NCI-H2196 treated with DMSO at 0.1 percent for 48 hours (cell line): ENCODE results near the gene CENPS.
"Not testable (repeated sequence)": the region's sequence is repeated elsewhere in the genome, so short reads cannot be mapped to it uniquely, and the experiment has no call there.

Source experiments
- DNase-seq: peaks from one replicate; lab custom pipeline; 2025; ENCODE audit not compliant: unreplicated experiment; lab: John Stamatoyannopoulos, UW

Gene CENPS

DNA sequence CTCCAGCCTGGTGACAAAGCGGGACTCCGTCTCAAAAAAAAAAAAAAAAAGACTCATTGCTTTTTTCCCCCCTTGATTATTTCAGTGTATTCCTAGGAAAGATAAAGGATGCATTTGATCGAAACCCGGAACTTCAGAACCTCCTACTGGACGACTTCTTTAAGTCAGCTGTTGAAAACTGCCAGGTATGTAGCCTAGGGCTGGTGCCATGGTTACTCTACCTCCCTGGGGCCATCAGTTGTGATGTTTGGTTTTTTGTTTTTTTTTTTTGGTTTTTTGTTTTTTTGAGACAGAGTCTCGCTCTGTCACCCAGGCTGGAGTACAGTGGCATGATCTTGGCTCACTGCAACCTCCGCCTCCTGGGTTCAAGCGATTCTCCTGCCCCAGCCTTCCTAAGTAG is 11.5 kb upstream of the CENPS start:
- not testable (repeated sequence) for DNase-seq

DNA sequence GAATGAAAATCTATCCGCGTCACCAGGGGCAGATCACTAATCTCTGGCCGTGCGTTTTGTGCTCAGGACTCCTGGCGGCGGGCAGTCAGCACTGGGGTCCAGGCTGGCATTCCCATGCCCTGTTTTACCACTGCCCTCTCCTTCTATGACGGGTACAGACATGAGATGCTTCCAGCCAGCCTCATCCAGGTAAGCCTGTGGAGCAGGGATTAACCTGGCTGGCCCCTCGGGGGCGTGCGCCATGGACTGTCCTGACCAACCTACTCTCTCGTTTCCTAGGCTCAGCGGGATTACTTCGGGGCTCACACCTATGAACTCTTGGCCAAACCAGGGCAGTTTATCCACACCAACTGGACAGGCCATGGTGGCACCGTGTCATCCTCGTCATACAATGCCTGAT is 10.9 kb upstream of the CENPS start:
- no peak for DNase-seq

DNA sequence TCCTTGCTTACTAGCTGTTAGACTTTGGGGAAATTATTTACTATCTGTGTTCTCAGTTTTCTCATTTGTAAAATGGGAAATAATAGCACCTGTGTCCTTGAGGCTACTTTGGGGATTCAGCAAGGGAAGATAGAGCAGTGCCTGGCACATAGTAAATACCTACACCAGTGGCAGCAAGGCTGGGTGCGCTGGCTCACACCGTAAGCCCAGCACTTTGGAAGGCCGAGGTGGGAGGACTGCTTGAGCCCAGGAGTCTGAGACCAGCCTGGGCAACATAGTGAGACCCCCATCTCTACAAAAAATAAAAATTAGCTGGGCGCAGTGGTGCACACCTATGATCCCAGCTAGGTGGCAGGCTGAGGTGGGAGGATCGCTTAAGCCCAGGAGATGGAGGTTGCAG is 8.6 kb upstream of the CENPS start:
- DNase-seq = no peak

DNA sequence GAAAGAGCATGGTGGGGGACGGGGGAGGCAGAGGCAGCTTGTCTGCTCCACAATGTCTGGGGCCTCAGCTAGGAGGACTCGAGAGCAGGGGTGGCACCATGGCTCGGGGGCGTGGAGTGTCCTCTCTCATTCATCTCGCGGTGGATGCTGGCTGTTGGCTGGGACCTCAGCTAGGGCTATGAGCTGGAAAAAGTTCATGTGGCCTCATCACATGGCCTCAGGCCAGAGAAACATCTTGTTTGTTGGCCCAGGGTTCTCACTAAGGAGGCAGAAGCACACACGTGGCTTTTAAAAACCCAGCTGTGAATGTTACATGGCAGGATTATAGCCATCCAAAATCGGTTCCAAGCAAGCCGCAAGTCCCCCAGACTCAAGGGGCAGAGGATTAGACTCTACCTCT is 6.2 kb upstream of the CENPS start:
- DNase-seq = no peak

DNA sequence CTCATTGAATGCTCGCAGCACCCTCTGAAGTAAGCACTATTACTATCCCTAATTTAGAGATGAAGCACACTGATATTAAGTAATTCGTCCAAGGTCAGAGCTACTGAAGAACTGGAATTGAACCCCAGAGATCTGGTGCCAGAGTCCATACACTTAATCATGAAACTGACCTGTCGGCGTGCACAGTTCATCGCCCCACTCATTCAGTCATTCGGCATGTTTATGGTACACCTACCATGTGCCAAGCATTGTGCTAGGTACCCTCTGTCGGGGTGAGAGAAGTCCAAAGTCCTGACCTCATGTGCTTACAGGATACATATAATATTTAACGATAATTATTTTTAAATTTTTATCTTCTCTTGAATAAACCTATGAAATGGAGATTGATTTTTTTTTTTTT is 5.6 kb upstream of the CENPS start:
- no peak for DNase-seq

DNA sequence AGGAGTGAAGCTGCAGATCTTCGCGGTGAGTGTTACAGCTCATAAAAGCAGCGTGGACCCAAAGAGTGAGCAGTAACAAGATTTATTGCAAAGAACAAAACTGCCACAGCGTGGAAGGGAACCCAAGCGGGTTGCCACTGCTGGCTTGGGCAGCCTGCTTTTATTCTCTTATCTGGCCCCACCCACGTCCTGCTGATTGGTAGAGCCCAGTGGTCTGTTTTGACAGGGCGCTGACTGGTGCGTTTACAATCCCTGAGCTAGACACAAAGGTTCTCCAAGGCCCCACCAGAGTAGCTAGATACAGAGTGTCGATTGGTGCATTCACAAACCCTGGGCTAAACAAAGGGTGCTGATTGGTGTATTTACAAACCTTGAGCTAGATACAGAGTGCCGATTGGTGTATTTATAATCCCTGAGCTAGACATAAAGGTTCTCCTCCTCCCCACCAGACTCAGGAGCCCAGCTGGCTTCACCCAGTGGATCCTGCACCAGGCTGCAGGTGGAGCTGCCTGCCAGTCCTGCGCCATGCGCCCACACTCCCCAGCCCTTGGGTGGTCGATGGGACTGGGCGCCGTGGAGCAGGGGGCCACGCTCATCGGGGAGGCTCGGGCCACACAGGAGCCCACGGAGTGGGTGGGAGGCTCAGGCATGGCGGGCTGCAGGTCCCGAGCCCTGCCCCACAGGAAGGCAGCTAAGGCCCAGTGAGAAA is 4.3 kb upstream of the CENPS start:
- DNase-seq = not testable (repeated sequence)

DNA sequence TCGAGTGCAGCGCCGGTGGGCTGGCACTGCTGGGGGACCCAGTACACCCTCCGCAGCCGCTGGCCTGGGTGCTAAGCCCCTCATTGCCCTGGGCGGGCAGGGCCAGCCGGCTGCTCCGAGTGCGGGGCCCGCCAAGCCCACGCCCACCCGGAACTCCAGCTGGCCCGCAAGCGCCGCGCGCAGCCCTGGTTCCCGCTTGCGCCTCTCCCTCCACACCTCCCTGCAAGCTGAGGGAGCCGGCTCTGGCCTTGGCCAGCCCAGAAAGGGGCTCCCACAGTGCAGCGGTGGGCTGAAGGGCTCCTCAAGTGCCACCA is 3.7 kb upstream of the CENPS start:
- DNase-seq = not testable (repeated sequence)

DNA sequence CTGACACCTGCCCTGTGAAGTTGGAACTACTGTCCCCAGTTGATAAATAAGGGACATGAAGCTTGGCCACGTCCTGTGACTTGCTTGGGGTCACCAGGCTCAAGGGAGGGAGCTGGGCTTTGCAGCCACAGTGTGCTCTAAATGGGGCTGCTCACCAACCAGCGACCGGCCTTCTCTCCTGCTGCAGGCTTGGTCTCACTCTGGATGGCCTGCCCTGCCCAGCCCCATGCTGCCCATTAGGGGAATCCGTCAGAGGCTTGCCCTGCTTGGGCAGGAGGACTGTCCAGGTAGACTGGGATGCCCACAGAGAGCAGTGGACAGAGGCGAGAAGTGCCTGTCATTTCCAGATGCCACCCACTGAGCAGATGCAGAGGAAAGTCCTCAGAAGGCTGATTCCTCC is 1.2 kb upstream of the CENPS start:
- DNase-seq = no peak

DNA sequence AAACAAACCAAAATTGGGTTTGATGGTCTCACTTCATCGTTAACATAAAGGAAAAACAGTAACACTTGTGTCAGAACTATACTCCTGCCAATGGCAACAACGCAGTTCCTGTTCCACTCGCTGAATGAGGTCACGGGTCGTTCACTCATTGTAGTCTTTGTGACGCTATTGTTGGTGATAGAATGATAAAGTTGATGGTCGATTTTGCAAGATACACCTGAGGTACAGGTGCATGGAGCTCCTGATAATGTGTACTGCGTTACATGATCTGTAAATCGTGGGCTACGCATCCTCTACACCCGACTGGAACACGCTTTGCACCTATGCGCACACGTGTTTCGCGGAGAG is 391 bp upstream of the CENPS start:
- no peak for DNase-seq

DNA sequence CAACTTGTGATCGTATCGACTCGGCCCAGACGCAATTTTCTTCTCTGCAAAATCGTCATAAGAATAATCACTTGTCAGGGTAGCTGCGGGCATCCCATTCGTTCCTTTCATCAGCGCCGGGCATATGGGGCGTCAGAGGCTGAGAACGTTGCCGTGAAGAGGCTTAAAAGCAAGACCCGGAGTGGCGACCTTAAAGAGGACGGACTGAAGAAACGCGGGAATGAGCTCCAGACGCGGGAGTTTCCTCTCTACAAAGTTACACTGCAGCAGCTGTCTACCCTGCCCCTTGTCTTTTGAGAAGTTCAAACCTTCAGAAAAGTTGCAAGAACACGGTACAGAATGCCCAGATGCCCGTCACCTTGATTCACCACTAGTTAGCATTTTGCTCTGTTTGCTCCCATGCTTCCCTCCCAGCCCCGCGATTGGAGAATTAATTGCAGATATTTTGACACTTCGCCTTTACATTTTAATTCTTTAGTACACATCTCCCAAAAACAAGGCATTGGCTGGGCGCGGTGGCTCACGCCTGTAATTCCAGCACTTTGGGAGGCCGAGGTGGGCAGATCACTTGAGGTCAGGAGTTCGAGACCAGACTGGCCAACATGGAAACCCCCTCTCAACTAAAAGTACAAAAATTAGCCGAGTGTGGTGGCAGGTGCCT is 967 bp downstream of the CENPS start:
- no peak for DNase-seq

DNA sequence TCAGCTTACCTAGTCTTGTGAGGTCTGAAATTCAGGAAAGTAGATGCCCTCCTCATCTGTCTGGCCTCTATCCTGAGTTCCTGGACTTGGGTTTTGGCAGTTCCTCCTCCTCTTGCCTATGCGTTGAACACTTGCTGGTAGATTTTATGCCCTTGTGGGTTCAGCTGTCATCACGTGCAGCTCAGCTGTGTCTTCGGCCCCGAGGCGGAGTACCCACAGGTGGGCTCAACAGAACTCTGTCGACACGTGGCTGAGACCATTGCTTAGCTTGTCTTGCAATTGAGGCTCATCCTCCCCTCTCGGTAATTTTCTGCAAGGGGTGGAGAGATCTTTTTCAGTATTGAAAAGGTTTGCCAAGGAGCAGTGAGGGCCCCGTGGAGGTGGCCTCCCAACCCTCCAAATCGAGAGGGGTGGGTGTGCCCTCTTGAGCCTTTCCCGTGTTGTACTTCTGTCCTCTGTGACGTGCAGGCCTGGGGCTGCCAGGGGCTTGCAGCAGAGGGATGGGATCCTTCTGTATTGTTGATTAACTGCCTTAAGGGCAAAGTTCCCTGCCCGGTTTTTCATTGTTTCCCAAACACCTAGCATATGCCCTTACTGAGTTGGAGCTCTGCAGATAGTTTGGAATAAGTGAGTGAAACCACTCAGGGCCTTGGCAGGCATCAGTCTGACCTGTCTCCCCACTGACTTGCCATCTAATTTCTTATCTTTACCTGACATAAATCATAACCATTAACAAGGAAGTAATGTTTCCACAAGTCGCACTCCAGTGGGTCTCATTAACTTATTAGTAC is 2.9 kb downstream of the CENPS start:
- no peak for DNase-seq

DNA sequence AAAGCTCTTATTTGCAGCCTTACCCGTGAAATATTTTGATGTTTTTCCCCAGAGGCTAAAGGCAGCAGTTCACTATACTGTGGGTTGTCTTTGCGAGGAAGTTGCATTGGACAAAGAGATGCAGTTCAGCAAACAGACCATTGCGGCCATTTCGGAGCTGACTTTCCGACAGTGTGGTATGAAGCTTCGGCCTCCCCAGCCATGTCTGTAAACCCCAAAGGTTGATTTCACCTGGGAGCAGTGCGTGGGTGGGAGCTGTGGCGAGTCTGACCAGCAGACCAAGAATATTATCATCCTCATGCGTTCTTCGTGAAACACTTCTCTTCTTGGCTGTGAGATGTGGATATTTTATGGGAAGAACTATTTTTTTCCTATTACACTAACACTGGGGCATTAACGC is 3.6 kb downstream of the CENPS start:
- DNase-seq = no peak

DNA sequence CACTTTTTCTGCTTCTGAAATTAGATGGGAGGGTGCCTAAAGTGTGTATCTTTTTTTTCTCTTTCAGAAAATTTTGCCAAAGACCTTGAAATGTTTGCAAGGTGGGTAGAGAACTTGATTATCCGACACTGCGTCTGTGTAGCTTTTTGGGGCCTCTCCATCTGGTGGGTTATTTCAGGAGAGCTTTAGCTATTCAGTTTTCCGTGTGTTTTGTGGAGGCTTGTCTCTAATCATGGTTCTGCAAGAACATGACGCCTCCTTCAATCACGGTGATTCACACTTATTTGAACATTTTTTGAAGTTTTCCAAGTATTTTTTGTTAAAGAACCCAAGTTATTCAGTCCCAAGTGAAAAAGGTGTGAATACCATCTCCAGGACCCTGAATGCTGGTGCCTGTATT is 4.4 kb downstream of the CENPS start:
- no peak for DNase-seq

DNA sequence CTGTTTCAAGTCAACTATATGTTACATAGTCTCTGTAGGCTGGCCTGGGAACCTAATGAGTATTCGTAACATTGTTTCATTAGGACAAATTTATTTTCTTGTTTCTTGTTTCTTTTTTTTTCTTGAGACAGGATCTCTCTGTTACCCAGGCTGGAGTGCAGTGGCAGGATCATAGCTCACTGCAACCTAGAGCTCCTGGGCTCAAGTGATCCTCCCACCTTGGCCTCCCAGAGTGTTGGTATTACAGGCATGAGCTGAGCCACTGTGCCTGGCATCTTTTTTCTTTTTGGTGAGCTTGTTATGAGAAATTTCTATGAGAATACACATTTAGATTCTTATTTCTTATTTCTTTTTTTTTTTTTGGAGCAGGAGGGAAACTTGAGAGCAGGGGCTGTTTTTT is 6.8 kb downstream of the CENPS start:
- DNase-seq = no peak

DNA sequence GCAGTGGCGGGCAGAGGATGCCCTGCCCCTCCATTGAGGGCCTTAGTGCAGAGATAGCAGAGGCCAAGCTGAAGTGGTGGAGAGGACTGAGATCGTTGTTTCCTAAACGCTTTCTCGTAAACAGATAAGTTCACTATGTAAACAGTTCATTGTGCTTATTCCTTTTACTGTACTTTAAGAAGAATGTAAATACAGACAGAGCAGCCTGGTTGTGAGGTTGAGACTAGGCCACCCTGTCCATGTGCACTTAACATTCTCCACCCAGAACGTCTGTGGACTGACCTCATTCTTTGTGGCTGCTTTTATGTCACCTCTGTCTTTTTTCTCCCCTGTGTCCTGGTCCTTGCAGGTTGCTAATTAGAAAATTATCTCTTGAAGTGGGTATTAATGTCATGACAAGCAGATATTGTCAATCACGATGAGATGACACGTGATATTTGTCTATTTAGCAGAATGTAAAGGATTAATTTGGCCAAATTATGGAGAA is 8.5 kb downstream of the CENPS start:
- no peak for DNase-seq

DNA sequence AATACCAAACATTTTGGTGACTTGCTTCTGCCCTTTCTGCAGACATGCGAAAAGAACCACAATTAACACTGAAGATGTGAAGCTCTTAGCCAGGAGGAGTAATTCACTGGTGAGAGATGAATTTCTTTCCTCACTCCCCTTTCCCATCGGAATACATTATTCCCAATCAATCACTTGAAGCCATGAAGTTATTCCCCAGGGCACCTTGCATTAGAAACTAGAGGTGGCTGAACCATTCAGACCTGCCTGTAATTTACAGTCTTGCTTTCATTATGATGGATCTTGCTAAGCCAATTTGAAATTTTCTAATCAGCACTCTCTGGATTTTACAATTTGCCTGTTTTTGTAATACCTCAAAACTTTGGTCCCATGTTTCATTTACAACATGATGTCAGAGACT is 10.1 kb downstream of the CENPS start:
- DNase-seq = no peak

DNA sequence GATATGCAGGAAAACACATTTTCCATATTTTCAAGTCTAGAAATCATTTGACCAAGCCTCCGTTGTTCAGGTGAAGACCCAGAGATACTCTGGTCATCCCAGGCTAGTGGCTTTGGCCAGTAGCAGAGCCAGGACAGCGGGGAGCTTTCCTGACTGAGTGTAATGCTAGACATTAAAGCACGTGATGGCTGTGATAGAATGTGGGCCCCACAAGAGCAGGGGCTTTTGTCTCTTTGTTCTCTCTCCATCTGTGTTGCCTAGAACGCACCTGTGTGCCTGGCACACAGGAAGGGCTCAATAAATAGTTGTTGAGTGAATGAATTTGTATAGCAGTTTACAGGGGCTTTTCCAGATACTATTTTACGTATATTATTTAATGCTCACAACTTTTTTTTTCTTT is 10.6 kb downstream of the CENPS start:
- DNase-seq = no peak

DNA sequence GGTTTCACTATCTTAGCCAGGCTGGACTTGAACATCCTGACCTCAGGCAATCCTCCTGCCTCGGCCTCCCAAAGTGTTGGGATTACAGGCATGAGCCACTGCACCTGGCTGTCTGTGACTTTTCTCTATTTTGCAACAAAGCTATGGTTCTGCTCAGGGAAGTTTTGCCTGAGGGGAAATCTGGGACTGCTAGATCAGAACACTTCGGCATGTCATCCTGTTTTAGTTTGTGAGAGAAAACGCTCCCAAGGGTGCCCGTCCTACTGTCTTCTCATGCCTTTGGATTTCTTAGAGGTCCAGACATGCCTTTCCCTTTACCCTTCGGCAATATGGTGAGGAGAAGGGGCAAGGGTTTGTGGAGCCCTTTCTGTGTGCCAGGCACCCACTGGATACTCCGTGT is 14.0 kb downstream of the CENPS start:
- no peak for DNase-seq

DNA sequence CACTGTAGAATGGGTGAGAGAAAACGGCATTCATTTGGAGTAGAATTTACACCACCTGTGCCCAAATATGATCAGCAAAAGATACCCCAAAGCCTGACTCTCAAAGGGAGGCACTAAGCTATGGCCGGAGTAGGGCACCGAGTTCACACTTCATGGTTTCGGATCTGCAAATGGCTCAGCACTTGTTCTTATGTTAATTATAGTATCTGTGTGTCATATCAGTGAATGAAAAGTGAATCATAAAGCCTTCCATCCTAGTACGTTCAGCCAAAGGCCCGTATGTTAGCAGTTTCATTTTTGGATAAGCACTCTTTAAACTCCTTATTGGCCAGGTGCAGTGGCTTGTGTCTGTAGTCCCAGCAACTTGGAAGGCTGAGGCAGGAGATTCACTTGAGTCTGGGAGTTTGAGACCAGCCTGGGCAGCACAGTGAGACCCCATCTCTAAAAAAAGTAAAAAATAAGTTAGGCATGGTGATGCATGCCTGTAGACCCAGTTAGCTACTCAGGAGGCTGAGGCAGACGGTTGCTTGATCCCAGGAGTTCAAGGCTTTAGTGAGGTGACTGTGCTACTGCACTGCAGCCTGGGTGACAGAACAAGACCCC is 14.7 kb downstream of the CENPS start:
- DNase-seq = no peak

DNA sequence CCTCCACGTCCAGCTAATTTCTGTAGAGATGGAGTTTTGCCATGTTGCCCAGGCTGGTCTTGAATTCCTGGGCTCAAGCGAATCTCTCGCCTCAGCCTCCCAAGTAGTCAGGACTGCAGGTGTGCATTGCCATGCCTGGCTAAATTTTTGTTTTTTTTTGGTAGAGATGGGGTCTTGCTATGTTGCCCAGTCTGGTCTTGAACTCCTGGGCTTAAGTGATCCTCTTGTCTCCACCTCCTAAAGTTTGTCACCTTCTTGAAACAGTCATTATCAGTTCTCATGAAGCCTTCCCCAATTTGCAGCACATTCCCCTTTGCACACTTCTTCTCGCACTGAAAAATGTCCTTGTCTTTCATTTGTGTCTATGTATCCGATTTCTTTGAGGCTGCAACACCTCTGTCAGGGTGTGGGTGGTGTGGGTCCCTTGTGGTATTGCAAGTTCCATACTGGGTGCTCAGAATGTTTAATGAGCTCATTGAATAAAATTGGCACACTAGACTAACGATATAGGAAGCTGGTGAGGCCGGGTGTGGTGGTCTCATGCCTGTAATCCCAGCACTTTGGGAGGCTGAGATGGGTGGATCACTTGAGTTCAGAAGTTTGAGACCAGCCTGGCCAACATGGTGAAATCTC is 16.7 kb downstream of the CENPS start:
- DNase-seq = no peak

DNA sequence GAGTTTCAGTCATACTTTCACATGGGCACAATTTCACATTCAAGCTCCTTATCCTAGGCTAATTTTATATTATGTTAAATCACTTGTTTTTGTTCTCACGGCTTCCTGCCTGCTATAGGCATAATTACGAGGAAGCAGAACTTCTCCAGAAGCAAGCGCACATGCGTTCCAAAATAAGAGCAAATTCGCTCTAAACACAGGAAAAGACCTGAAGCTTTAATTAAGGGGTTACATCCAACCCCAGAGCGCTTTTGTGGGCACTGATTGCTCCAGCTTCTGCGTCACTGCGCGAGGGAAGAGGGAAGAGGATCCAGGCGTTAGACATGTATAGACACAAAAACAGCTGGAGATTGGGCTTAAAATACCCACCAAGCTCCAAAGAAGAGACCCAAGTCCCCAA is 19.5 kb downstream of the CENPS start, which contains the start of gene CORT:
Gene CORT (plus strand): TSS at position 281 of the 400 bp plus-strand sequence. CDS start 193 bp downstream, outside the sequence.
- no peak for DNase-seq
